H9 (cell line): Measurements from ENCODE around the gene LSM11. TPM values are rescaled to one million over a fixed set of nuclear protein-coding genes. Genes with fewer than 3 reads are reported as not detected.
A peak's percentile ranks its signal among the peaks of the same experiment; 100 is the strongest.

Experiments used
- DNase-seq: peaks from one replicate; pipeline ENCODE4 v3.0.0-alpha.2; 2017
- H2AFZ ChIP-seq: one replicate; pipeline ENCODE4 v1.6.1; 2013; ENCODE audit warnings: mild to moderate bottlenecking, low read length, control low read depth, moderate library complexity
- H2AK5ac ChIP-seq: 2 replicates; pipeline ENCODE4 v1.6.1; 2013; ENCODE audit warnings: low read length, control low read depth, mixed read lengths; ENCODE audit not compliant: insufficient read length
- H2BK120ac ChIP-seq: one replicate; pipeline ENCODE4 v1.6.1; 2013; ENCODE audit warnings: low read depth, mild to moderate bottlenecking, low read length, control low read depth, inconsistent platforms; ENCODE audit not compliant: poor library complexity, severe bottlenecking
- H2BK12ac ChIP-seq: 2 replicates; pipeline ENCODE4 v1.6.1; 2013; ENCODE audit warnings: low read length, control low read depth, mixed read lengths, low read depth; ENCODE audit not compliant: insufficient read length
- H2BK15ac ChIP-seq: 2 replicates; pipeline ENCODE4 v1.6.1; 2013; ENCODE audit warnings: low read depth, low read length, control low read depth
- H2BK20ac ChIP-seq: one replicate; pipeline ENCODE4 v1.6.1; 2013; ENCODE audit warnings: low read depth, mild to moderate bottlenecking, low read length, control low read depth, inconsistent platforms; ENCODE audit not compliant: poor library complexity, severe bottlenecking
- H2BK5ac ChIP-seq: 2 replicates; pipeline ENCODE4 v1.6.1; 2013; ENCODE audit warnings: low read length, control low read depth, mixed read lengths; ENCODE audit not compliant: insufficient read length
- H3K14ac ChIP-seq: 2 replicates; pipeline ENCODE4 v1.6.1; 2013; ENCODE audit warnings: low read length, control low read depth; ENCODE audit not compliant: insufficient read depth
- H3K18ac ChIP-seq: 2 replicates; pipeline ENCODE4 v1.6.1; 2013; ENCODE audit warnings: low read depth, mild to moderate bottlenecking, mixed read lengths, low read length, control low read depth; ENCODE audit not compliant: insufficient read length
- H3K23ac ChIP-seq: 2 replicates; pipeline ENCODE4 v1.6.1; 2013; ENCODE audit warnings: low read length, control low read depth, mixed read lengths, low read depth; ENCODE audit not compliant: insufficient read length
- H3K23me2 ChIP-seq: 2 replicates; pipeline ENCODE4 v1.6.1; 2013; ENCODE audit warnings: low read depth, mild to moderate bottlenecking, mixed read lengths, low read length, control low read depth; ENCODE audit not compliant: insufficient read length, poor library complexity, severe bottlenecking
- H3K27ac ChIP-seq: 2 replicates; pipeline ENCODE4 v1.5.1; 2013; ENCODE audit warnings: low read length, control low read depth, mixed read lengths, low read depth; ENCODE audit not compliant: insufficient read length
- H3K27me3 ChIP-seq: 2 replicates; pipeline ENCODE4 v1.6.1; 2013; ENCODE audit warnings: low read length, control low read depth, inconsistent platforms; ENCODE audit not compliant: insufficient read depth
- H3K4ac ChIP-seq: 2 replicates; pipeline ENCODE4 v1.6.1; 2013; ENCODE audit warnings: low read depth, mild to moderate bottlenecking, control low read depth, inconsistent platforms, low read length, moderate library complexity
- H3K4me1 ChIP-seq: 2 replicates; pipeline ENCODE4 v1.6.1; 2013; ENCODE audit warnings: low read length, control low read depth, inconsistent platforms; ENCODE audit not compliant: insufficient read depth
- H3K4me2 ChIP-seq: 2 replicates; pipeline ENCODE4 v1.6.1; 2013; ENCODE audit warnings: low read length, control low read depth, mixed read lengths; ENCODE audit not compliant: insufficient read length, insufficient read depth
- H3K56ac ChIP-seq: 2 replicates; pipeline ENCODE4 v1.6.1; 2013; ENCODE audit warnings: low read depth, mild to moderate bottlenecking, mixed read lengths, low read length, control low read depth; ENCODE audit not compliant: insufficient read length
- H3K79me1 ChIP-seq: 2 replicates; pipeline ENCODE4 v1.6.1; 2013; ENCODE audit warnings: low read depth, mild to moderate bottlenecking, moderate library complexity, low read length, control low read depth, inconsistent platforms; ENCODE audit not compliant: insufficient read depth, poor library complexity, severe bottlenecking
- H3K79me2 ChIP-seq: 2 replicates; pipeline ENCODE4 v1.6.1; 2013; ENCODE audit warnings: low read length, control low read depth, inconsistent platforms; ENCODE audit not compliant: insufficient read depth
- H3K9ac ChIP-seq: 2 replicates; pipeline ENCODE4 v1.6.1; 2013; ENCODE audit warnings: low read length, control low read depth, mixed read lengths; ENCODE audit not compliant: insufficient read length; ENCODE audit errors: extremely low read depth
- H3K9me3 ChIP-seq: one replicate; pipeline ENCODE4 v1.6.1; 2013; ENCODE audit warnings: low read depth, low read length, inconsistent platforms; ENCODE audit not compliant: control insufficient read depth
- H3T11ph ChIP-seq: one replicate; pipeline ENCODE4 v1.6.1; 2013; ENCODE audit warnings: mild to moderate bottlenecking, low read length, control low read depth, inconsistent platforms
- H4K20me1 ChIP-seq: one replicate; pipeline ENCODE4 v1.6.1; 2013; ENCODE audit not compliant: control insufficient read depth, insufficient read length, insufficient read depth
- H4K5ac ChIP-seq: 2 replicates; pipeline ENCODE4 v1.6.1; 2013; ENCODE audit warnings: low read depth, mild to moderate bottlenecking, mixed read lengths, low read length, control low read depth; ENCODE audit not compliant: insufficient read length
- H4K8ac ChIP-seq: replicated peaks from 2 replicates; pipeline ENCODE4 v1.6.1; 2013; ENCODE audit warnings: low read length, control low read depth, mixed read lengths, low read depth; ENCODE audit not compliant: insufficient read length
- H4K91ac ChIP-seq: 2 replicates; pipeline ENCODE4 v1.6.1; 2013; ENCODE audit warnings: low read depth, mild to moderate bottlenecking, moderate library complexity, mixed read lengths, low read length, control low read depth; ENCODE audit not compliant: insufficient read length
- H3K27ac Mint-ChIP-seq, 3 experiments: 2 replicates in 2 of 3; 3 replicates in 1 of 3; pipeline ENCODE4 v1.8.0; 2020 to 2021; ENCODE audit warnings: mixed read lengths in 3 of 3, mild to moderate bottlenecking in 1 of 3, moderate library complexity in 1 of 3
- H3K27me3 Mint-ChIP-seq: 2 replicates; pipeline ENCODE4 v1.8.0; 2021; ENCODE audit warnings: low read depth, mild to moderate bottlenecking, moderate library complexity, mixed read lengths
- H3K36me3 Mint-ChIP-seq, 3 experiments: 2 replicates in 2 of 3; 3 replicates in 1 of 3; pipeline ENCODE4 v1.8.0; 2020 to 2021; ENCODE audit warnings: low read depth in 3 of 3, mixed read lengths in 3 of 3; ENCODE audit not compliant: insufficient read depth in 1 of 3
- H3K4me1 Mint-ChIP-seq, 2 experiments: 2 replicates each; pipeline ENCODE4 v1.8.0; 2020; ENCODE audit warnings: mixed read lengths in 2 of 2
- H3K4me3 Mint-ChIP-seq, 2 experiments: 2 replicates in 1 of 2; 3 replicates in 1 of 2; pipeline ENCODE4 v1.8.0; 2020 to 2021; ENCODE audit warnings: mild to moderate bottlenecking in 2 of 2, mixed read lengths in 2 of 2, moderate library complexity in 1 of 2
- H3K9me3 Mint-ChIP-seq, 2 experiments: 2 replicates in 1 of 2; 3 replicates in 1 of 2; pipeline ENCODE4 v1.8.0; 2020; ENCODE audit warnings: mild to moderate bottlenecking in 2 of 2, mixed read lengths in 2 of 2, moderate library complexity in 1 of 2
- WGBS: extraction: QIAGEN DNeasy Blood & Tissue Kit; methylation state at CpG from one replicate; pipeline ENCODE4 v1.1.7; 2013; ENCODE audit warnings: missing lambda C conversion rate, low lambda C conversion rate, mixed read lengths; ENCODE audit not compliant: insufficient read length; ENCODE audit errors: extremely low coverage; 5-methylcytosine and 5-hydroxymethylcytosine counted together
- total RNA-seq: library from RNA; stranded (reverse); gene quantifications from 2 replicates; pipeline ENCODE4 v1.2.1, GENCODE V29; 2021
- TF ChIP-seq, protein P1 (sequence below): fragments of 200-600 bp; sonication (generic); conservative IDR thresholded peaks from 3 replicates; pipeline ENCODE4 v1.8.0; 2021; ENCODE audit warnings: antibody characterized with exemption, mild to moderate bottlenecking

LSM11 gene
- total RNA-seq, 1 experiment from 2014 or later = 4.7 TPM

DNA sequence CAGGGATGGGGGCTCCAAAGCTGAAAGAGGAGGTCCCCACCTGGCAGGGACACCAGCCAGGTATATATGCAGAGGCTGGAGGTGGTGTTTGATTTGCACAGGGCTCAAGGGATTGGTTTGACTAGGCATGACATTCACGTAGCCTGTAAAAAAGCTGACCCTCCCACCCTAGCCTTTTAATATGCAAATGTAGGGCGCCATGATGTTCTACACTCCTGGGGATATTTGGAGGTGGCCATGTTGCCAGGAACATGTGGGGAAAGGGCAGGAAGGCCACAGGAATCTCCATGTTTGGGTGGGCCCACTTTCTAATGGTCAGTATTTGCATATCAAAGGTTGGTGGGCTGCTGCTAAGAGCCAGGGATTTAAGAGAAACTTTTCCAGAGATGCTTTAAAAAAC, 24.3 kb upstream of the LSM11 start:
- Histone ChIP-seq H2BK120ac (no peak overlapping the region), H3K4ac (no peak overlapping the region), H3K79me2 (no peaks in the 10 kb centered on the region), H2BK12ac (no peak overlapping the region), H2BK20ac (no peak overlapping the region), H3K18ac (no peak overlapping the region), H2AFZ (peak overlapping the region; percentile 25), H3K23ac (no peak overlapping the region), H4K5ac (no peak overlapping the region), H3K23me2 (no peaks in the 10 kb centered on the region), H3K79me1 (no peaks in the 10 kb centered on the region), H3K56ac (no peak overlapping the region), H3K27ac (no peak overlapping the region), H4K20me1 (no peaks in the 10 kb centered on the region), H3K4me2 (no peak overlapping the region), H3K14ac (no peak overlapping the region), H3K9ac (no peak overlapping the region), H2AK5ac (no peak overlapping the region), H4K8ac (no peak overlapping the region), H3K4me1 (no peaks in the 10 kb centered on the region; the same call in 1 of the 2 replicates), H4K91ac (no peak overlapping the region), H2BK5ac (no peak overlapping the region), H2BK15ac (no peak overlapping the region), H3K9me3 (no peaks in the 10 kb centered on the region), H3K27me3 (no peaks in the 10 kb centered on the region), H3T11ph (no peak overlapping the region)
- TF ChIP-seq, protein P1, sequence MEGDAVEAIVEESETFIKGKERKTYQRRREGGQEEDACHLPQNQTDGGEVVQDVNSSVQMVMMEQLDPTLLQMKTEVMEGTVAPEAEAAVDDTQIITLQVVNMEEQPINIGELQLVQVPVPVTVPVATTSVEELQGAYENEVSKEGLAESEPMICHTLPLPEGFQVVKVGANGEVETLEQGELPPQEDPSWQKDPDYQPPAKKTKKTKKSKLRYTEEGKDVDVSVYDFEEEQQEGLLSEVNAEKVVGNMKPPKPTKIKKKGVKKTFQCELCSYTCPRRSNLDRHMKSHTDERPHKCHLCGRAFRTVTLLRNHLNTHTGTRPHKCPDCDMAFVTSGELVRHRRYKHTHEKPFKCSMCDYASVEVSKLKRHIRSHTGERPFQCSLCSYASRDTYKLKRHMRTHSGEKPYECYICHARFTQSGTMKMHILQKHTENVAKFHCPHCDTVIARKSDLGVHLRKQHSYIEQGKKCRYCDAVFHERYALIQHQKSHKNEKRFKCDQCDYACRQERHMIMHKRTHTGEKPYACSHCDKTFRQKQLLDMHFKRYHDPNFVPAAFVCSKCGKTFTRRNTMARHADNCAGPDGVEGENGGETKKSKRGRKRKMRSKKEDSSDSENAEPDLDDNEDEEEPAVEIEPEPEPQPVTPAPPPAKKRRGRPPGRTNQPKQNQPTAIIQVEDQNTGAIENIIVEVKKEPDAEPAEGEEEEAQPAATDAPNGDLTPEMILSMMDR = no peak
- H3K9me3 Mint-ChIP-seq = peaks cover 2 to 6% of the 10 kb centered on the region in 2 experiments; a peak in 4 of 5 replicates
- no CpG with 5 or more reads among the region's 2 CpGs for WGBS
- peaks cover 5% of the 10 kb centered on the region for H3K27me3 Mint-ChIP-seq
- peaks cover 3 to 7% of the 10 kb centered on the region in 2 experiments; a peak in 2 of 4 replicates for H3K4me1 Mint-ChIP-seq
- H3K27ac Mint-ChIP-seq = no peak overlapping the region; a peak in 2 of 7 replicates
- H3K4me3 Mint-ChIP-seq = no peak overlapping the region
- DNase-seq = peak; percentile 54
- H3K36me3 Mint-ChIP-seq = peaks cover 3 to 9% (median 6%) of the 10 kb centered on the region in 3 experiments
